NT2/D1 (cell line): ENCODE data around the gene INPP5B.

Experiments
- DNase-seq: peaks from one replicate; pipeline ENCODE4 v3.0.0-alpha.2; 2011; ENCODE audit warnings: low read depth, low spot score
- H3K27me3 ChIP-seq: 2 replicates; pipeline ENCODE4 v1.6.0; 2011; ENCODE audit warnings: mild to moderate bottlenecking; ENCODE audit not compliant: insufficient read length, insufficient read depth
- H3K36me3 ChIP-seq: 2 replicates; pipeline ENCODE4 v1.6.1; 2011; ENCODE audit warnings: mild to moderate bottlenecking, low read length, mixed read lengths; ENCODE audit not compliant: insufficient read depth, insufficient read length
- H3K4me1 ChIP-seq: 2 replicates; pipeline ENCODE4 v1.5.1; 2011; ENCODE audit not compliant: insufficient read depth, insufficient read length
- H3K4me3 ChIP-seq: 2 replicates; pipeline ENCODE4 v1.5.1; 2011; ENCODE audit warnings: low read depth; ENCODE audit not compliant: insufficient read length
- H3K9ac ChIP-seq: 2 replicates; pipeline ENCODE4 v1.6.0; 2011; ENCODE audit warnings: low read depth; ENCODE audit not compliant: insufficient read length
- H3K9me3 ChIP-seq: 2 replicates; pipeline ENCODE4 v1.5.1; 2011; ENCODE audit warnings: mild to moderate bottlenecking, low read length; ENCODE audit not compliant: insufficient read depth
- SUZ12 ChIP-seq: IDR thresholded peaks from 2 replicates; pipeline ENCODE4 v1.6.1; 2011; ENCODE audit not compliant: insufficient read length, insufficient read depth; ENCODE audit errors: extremely low read depth
- YY1 ChIP-seq: IDR thresholded peaks from 2 replicates; pipeline ENCODE4 v1.6.1; 2011; ENCODE audit not compliant: insufficient read length, insufficient read depth
- ZNF274 ChIP-seq: IDR thresholded peaks from 2 replicates; pipeline ENCODE4 v1.6.1; 2011; ENCODE audit warnings: mild to moderate bottlenecking, low read depth, low read length

The INPP5B gene

GRCh38 chr1:37892151-37893047, 54.5 kb downstream of the INPP5B start:
- Histone ChIP-seq H3K27me3 (no peaks in the 10 kb centered on the region), H3K9me3 (peaks cover 11% of the 10 kb centered on the region; the same call in 1 of the 2 replicates), H3K4me3 (no peak overlapping the region), H3K4me1 (no peaks in the 10 kb centered on the region), H3K9ac (no peak overlapping the region), H3K36me3 (peaks cover 33% of the 10 kb centered on the region)
- DNase-seq = no peak
- TF ChIP-seq SUZ12 = no peak
- TF ChIP-seq YY1 = no peak
- TF ChIP-seq ZNF274 = no peak

GRCh38 chr1:37890378-37891014, 56.4 kb downstream of the INPP5B start:
- Histone ChIP-seq H3K27me3 (no peaks in the 10 kb centered on the region), H3K9me3 (peaks cover 11% of the 10 kb centered on the region; the same call in 1 of the 2 replicates), H3K4me3 (no peak overlapping the region), H3K36me3 (peaks cover 48% of the 10 kb centered on the region), H3K4me1 (no peaks in the 10 kb centered on the region), H3K9ac (no peak overlapping the region)
- TF ChIP-seq ZNF274 (no peak), SUZ12 (no peak), YY1 (no peak)
- peak; percentile 38 for DNase-seq

- DNase-seq = no peak
- TF ChIP-seq SUZ12 (no peak), ZNF274 (no peak), YY1 (no peak)
- Histone ChIP-seq H3K9ac (no peak overlapping the region), H3K4me1 (no peaks in the 10 kb centered on the region), H3K4me3 (no peak overlapping the region), H3K9me3 (0 out of 2 replicates have a peak, but pooled peaks cover 4% of the 10 kb centered on the region), H3K27me3 (no peaks in the 10 kb centered on the region), H3K36me3 (peaks cover 55% of the 10 kb centered on the region)
Observed at GRCh38 chr1:37888022-37888700, 58.7 kb downstream of the INPP5B start.

GRCh38 chr1:37884145-37884544, 62.7 kb downstream of the INPP5B start:
- TF ChIP-seq SUZ12 = no peak
- TF ChIP-seq ZNF274 = no peak
- no peak for TF ChIP-seq YY1
- Histone ChIP-seq H3K9ac (no peak overlapping the region), H3K4me1 (no peaks in the 10 kb centered on the region), H3K4me3 (no peak overlapping the region), H3K27me3 (no peaks in the 10 kb centered on the region), H3K36me3 (peaks cover 74% of the 10 kb centered on the region), H3K9me3 (no peaks in the 10 kb centered on the region)
- DNase-seq = no peak

- no peak overlapping the region for H3K9ac ChIP-seq
- H3K9me3 ChIP-seq = no peaks in the 10 kb centered on the region
- H3K4me3 ChIP-seq = no peak overlapping the region
- DNase-seq = no peak
- H3K36me3 ChIP-seq = peaks cover 70% of the 10 kb centered on the region
- no peaks in the 10 kb centered on the region for H3K4me1 ChIP-seq
- no peak for TF ChIP-seq YY1
- no peak for TF ChIP-seq SUZ12
- TF ChIP-seq ZNF274 = no peak
- H3K27me3 ChIP-seq = no peaks in the 10 kb centered on the region
Observed at GRCh38 chr1:37883671-37884070, 63.2 kb downstream of the INPP5B start.

- Histone ChIP-seq H3K36me3 (peaks cover 66% of the 10 kb centered on the region), H3K27me3 (no peaks in the 10 kb centered on the region), H3K4me1 (no peaks in the 10 kb centered on the region), H3K4me3 (no peak overlapping the region), H3K9me3 (no peaks in the 10 kb centered on the region), H3K9ac (no peak overlapping the region)
- no peak for TF ChIP-seq SUZ12
- no peak for TF ChIP-seq ZNF274
- no peak for TF ChIP-seq YY1
- no peak for DNase-seq
Observed at GRCh38 chr1:37879865-37880264, 67.0 kb downstream of the INPP5B start.

GRCh38 chr1:37878071-37878470, 68.8 kb downstream of the INPP5B start:
- TF ChIP-seq SUZ12 (no peak), ZNF274 (no peak), YY1 (no peak)
- Histone ChIP-seq H3K36me3 (peaks cover 75% of the 10 kb centered on the region), H3K4me1 (no peaks in the 10 kb centered on the region), H3K4me3 (no peak overlapping the region), H3K9ac (no peak overlapping the region), H3K27me3 (no peaks in the 10 kb centered on the region), H3K9me3 (no peaks in the 10 kb centered on the region)
- no peak for DNase-seq
